Stimulated activated CD8-positive, alpha-beta memory T cell treated with anti-CD3 and anti-CD28 coated beads, Interleukin-7, amount 100 ng/mL, for 24 hours (primary cell): ENCODE data around the gene ZNF444.
"Not testable (repeated sequence)": the region's sequence is repeated elsewhere in the genome, so short reads cannot be mapped to it uniquely, and the experiment has no call there.

ENCODE experiments used
- DNase-seq: peaks from one replicate; pipeline ENCODE4 v3.0.0-alpha.2; 2020; ENCODE audit warnings: low read depth

The ZNF444 gene

GRCh38 chr19:56140583-56141416 lies at the start of gene ZNF444:
Gene ZNF444, plus strand, starts transcription at chr19:56141287. Its CDS starts 5,625 bp downstream, at chr19:56146912.
- DNase-seq: peak; percentile 98

- DNase-seq: no peak
These were observed 49.1 kb upstream of the ZNF444 start for GRCh38 chr19:56091751-56092546.

DNA sequence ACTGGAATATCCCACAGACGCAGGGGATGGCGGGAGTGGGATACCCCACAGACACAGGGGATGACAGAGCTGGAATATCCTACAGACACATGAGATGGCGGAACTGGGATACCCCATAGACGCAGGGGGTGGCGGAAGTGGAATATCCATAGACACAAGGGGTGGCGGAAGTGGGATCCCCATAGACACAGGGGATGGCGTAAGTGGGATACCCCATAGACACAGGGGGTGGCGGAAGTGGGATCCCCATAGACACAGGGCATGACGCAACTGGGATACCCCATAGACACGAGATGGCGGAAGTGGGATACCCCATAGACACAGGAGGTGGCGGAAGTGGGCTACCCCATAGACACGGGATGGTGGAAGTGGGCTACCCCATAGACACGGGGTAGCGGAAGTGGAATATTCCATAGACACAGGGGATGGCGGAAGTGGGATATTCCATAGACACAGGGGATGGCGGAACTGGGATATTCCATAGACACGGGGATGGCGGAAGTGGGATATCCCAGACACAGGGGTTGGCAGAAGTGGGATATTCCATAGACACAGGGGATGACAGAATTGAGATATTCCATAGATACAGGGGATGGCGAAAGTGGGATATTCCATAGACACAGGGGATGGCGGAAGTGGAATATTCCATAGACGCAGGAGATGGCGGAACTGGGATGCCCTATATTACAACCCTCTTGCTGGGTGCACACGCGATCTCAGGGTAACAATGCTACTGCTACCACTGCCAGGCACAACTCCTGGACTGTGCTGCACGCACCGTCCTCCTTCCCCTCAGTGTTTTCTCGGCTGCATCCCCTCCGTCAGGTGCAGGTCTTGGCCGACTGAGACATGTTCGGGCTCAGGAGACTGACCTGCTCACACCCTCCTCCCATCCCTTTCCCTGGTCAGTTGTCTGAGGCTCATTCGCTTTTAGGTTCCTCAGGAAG lies 48.1 kb upstream of the ZNF444 start:
- DNase-seq: no peak

DNA sequence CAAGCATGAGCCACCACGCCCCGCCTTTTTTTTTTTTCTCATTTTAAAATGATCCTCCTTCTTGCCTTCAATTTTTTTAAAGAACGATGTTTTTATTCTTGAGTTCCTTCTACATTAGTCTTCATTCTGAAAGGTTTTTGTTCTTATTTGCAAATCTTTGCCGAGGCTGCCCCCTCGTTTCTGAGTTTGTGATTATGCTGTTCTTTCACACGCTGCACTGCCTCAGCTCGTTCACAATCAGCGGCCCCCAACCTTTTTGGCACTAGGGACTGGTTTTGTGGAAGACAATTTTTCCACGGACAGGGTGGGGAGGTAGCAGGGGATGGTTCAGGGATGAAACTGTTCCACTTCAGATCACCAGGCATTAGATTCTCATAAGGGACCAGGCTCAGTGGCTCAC lies 46.6 kb upstream of the ZNF444 start:
- no peak for DNase-seq

- DNase-seq: no peak
These were observed 44.4 kb upstream of the ZNF444 start for GRCh38 chr19:56096665-56097064.

- no peak for DNase-seq
These were observed 43.8 kb upstream of the ZNF444 start for GRCh38 chr19:56097306-56097705.

DNA sequence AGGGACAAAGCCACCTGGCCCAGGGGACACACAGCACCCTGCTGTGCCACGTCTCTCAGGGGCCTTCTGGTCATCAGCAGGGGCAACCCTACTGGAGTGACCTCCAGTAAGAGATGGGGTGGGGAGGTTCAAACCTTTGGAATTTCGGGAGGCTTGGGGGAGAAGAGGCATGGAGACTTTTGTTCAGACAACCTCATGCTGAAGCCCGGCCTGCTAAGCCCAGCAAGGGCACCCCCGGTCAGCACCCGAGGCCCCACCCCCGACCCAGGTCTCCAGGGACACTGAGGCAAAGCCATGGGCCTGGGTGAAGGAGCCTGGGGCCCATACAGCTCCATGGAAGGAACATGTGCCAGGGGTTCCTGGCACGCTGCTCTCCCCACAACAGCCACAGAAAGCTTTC lies 43.3 kb upstream of the ZNF444 start:
- no peak for DNase-seq

DNA sequence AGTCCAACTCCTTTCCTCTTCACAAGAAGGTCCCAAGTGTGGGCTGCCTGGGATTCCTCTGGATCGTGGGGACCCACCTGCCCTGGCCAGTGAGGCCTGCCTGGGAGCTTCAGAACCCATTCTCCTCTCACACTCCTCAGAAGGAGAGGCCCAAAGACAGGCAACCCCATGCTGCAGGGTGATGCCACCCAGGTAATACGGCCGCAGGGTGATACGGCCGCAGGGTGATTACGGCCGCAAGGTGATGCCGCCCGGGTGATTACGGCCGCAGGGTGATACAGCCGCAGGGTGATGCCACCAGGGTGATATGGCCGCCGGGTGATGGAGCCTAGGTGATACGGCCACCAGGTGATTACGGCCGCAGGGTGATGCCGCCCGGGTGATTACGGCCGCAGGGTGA lies 42.9 kb upstream of the ZNF444 start:
- DNase-seq: not testable (repeated sequence)

- DNase-seq: no peak
These were observed 42.1 kb upstream of the ZNF444 start for GRCh38 chr19:56098731-56099568.

DNA sequence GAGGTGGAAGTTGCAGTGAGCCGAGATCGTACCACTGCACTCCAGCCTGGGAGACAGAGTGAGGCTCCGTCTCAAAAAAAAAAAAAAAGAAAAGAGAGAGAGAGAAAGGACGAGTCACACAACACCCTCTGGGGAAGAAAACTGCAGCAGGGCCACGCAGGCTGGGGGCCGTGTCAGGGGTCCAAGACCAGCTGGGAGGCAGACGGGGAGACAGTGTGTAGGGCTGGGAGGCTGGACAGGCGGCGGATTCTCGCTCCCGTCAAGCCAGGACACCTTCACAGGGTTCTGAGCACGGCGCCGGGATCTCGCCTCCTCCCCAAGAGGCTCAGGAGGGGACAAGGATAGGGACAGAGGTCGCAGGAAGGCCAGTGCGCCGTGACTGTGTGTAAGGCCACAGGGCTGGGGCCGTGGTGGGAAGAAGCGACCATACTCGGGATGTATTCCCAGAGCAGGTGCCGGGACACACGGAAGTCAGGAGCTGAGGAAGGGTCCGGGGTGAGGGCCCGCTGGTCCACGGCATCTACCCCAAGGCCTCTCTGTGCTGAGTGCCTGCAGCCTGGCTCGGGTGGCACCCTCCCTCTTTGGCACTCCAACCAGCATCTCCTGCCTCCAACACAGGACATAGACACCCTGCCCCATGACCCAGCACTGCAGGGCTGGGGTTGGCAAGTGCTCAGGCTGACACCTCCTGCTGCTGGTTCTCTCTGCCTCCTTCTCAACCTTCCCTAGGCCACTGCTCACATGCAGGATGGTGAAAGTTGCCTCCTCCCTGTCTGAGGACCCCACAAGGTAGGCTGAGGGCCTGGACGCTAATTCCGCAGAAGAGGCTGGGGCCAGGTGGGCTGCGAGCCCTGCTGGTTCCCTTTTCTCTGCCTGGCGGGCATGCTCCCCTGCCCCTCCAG lies 41.2 kb upstream of the ZNF444 start:
- DNase-seq: no peak

DNA sequence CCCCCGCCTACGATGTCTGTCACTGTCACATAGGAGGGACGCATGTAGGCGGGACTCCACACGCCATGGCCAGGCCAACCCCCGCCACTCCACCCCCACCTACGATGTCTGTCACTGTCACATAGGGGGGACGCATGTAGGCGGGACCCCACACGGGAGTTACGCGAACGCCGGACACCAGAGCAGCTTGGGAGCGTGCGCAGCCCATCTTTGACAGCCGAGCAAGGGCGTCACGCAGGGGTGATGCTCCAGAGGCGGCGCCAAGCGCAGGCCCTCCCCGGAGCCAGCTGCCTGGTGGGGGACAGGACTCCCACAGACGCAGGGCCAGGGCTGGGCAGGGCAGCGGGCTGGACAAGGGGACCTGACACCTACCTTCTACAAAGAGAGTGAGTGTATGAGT lies 40.0 kb upstream of the ZNF444 start:
- DNase-seq: no peak

DNA sequence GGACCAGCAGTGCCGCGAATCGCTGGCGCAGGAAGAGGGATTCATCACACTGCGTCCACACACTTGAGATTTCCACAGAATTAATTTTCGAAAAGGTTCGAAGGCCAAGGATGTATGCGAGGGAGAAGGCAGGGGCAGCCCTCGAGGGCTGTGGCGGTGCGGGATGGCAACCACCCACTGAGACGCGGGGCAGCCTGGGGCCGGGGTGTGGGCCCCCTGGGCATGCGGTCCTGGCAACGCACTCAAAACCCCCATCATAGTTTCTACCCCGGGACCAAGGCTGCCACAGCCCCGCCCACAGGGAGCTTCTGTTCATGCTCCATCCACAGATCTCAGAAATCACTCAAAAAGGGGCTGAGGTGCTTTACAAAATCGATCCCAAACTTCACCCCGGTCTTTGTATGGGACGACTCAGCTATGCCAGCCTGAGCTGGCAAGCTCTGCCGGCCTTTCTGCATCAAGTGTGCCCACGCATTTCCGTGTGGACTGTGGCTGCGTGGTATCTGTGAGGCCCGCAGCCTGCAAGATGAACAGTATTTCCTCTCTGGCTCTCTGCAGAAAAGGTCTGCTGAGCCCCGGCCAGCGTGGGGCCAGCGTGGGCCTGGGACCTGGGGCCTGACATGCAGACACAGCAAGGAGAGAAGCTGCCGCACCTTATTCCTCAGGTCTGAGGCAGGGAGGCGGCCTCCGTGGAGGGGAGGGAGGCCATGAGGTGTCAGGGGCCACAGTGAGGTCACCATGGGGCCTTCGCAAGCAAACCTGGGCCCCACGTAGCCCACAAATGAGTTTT lies 39.1 kb upstream of the ZNF444 start:
- DNase-seq: no peak

GRCh38 chr19:56103027-56103614 lies 38.0 kb upstream of the ZNF444 start:
- DNase-seq: no peak

- no peak for DNase-seq
These were observed 36.7 kb upstream of the ZNF444 start for GRCh38 chr19:56104423-56104822.

DNA sequence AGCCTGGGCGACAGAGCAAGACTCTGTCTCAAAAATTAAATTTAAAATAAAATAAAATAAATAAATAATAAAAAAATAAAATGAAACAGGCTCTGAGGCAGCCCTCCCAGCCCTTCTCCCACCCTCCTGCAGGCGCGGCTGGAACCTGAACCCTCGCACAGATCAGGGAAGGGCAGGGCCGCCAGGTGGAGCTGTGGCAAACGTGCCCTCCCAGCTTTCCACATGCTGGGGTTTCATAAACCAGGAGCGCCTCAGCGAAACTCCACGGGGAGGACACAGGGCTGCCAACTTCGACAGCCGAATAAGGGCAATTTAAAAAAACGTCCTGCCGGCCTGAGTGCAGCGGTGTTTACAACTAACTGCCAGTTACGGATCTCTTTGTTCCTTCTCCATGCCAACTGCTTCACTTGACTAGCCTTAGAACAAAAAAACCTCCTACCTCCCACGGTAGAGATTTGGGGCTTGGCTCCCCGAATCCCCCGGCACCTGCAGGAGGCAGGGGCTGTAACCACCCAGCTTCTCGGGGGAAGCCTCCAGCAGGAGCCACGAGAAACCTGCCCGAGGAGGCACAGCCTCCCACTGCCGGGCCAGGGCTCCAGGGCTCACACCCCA lies 35.9 kb upstream of the ZNF444 start:
- DNase-seq: no peak

DNA sequence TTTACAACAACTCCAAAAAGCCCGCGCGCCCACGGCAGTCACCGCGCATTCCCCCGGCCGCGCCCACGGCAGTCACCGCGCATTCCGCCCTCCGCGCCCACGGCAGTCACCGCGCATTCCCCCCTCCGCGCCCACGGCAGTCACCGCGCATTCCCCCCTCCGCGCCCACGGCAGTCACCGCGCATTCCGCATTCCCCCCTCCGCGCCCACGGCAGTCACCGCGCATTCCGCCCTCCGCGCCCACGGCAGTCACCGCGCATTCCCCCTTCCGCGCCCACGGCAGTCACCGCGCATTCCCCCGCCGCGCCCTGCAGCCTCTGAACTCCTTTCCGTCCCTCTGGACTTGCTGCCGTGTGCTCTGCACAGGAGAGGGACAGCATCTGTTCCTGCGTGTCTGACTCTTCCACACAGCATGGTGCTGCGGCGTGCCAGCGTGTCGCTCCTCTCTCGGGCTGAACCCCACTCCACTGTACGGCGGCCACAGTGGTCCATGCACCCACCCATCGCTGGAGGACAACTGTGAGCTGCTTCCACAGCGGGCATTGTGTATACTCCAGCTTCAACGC lies 35.2 kb upstream of the ZNF444 start:
- not testable (repeated sequence) for DNase-seq

- no peak for DNase-seq
These were observed 34.7 kb upstream of the ZNF444 start for GRCh38 chr19:56106397-56106849.

GRCh38 chr19:56106993-56107392 lies 34.1 kb upstream of the ZNF444 start:
- no peak for DNase-seq
